Measurements from ENCODE around the gene ITGB5. TPM values are rescaled to one million over a fixed set of nuclear protein-coding genes. Genes with fewer than 3 reads are reported as not detected.

The ITGB5 gene
- total RNA-seq, 1 experiment from 2014 or later: 116 TPM

DNA sequence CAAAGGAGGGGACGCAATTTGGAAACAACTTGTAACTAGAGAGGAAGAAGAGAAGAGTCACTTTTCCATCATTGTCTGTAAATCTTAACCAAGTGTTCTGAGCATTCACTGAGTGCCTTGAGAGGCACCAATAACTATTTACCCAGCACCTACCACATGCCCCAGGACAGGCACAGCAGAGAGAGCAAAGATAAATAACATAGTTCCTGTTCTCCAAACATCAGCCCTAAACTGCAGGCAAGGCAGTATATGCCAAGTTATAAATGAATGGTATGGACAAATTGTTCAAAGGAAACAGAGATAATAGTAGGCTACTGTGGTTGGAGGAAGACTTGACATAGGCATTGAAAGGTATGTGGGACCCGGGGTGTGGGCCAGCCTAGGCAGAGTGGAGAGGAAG is 45.6 kb downstream of the ITGB5 start:
- CTCF ChIA-PET: no interaction called here
- Histone ChIP-seq H3K27me3 (replicated peaks; ENCODE audit: insufficient read depth, low read depth, low read length, poor library complexity) (no peaks in the 10 kb centered on the region), H3K4me3 (ENCODE audit: low read depth, low read length, poor library complexity, severe bottlenecking) (no peak overlapping the region), H3K9me3 (ENCODE audit: low read depth, low read length, poor library complexity, severe bottlenecking) (no peaks in the 10 kb centered on the region), H3K36me3 (ENCODE audit: insufficient read depth, low read length, poor library complexity, severe bottlenecking) (peaks cover 25% of the 10 kb centered on the region), H3K27ac (ENCODE audit: low read depth, low read length, poor library complexity, severe bottlenecking) (no peak overlapping the region), H3K4me1 (ENCODE audit: insufficient read depth, low read length, poor library complexity, severe bottlenecking) (peaks cover 17% of the 10 kb centered on the region)
- TF ChIP-seq, protein P1, sequence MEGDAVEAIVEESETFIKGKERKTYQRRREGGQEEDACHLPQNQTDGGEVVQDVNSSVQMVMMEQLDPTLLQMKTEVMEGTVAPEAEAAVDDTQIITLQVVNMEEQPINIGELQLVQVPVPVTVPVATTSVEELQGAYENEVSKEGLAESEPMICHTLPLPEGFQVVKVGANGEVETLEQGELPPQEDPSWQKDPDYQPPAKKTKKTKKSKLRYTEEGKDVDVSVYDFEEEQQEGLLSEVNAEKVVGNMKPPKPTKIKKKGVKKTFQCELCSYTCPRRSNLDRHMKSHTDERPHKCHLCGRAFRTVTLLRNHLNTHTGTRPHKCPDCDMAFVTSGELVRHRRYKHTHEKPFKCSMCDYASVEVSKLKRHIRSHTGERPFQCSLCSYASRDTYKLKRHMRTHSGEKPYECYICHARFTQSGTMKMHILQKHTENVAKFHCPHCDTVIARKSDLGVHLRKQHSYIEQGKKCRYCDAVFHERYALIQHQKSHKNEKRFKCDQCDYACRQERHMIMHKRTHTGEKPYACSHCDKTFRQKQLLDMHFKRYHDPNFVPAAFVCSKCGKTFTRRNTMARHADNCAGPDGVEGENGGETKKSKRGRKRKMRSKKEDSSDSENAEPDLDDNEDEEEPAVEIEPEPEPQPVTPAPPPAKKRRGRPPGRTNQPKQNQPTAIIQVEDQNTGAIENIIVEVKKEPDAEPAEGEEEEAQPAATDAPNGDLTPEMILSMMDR (conservative IDR thresholded peaks at IDR 0.05; ENCODE audit: low read depth, low read length): no peak
- TF ChIP-seq EZH2 (IDR thresholded peaks at IDR 0.05; ENCODE audit: borderline replicate concordance, low read depth, low read length, poor library complexity, severe bottlenecking): no peak
- no TSS peak for BruUV-seq (replicated peaks)
- POLR2A ChIA-PET (ENCODE audit: low non-redundant PET): no interaction called here
- DNase-seq (ENCODE audit: low spot score): no peak
- intact Hi-C loops (cut with micrococcal nuclease; ENCODE audit: unreplicated experiment): no loop called here

DNA sequence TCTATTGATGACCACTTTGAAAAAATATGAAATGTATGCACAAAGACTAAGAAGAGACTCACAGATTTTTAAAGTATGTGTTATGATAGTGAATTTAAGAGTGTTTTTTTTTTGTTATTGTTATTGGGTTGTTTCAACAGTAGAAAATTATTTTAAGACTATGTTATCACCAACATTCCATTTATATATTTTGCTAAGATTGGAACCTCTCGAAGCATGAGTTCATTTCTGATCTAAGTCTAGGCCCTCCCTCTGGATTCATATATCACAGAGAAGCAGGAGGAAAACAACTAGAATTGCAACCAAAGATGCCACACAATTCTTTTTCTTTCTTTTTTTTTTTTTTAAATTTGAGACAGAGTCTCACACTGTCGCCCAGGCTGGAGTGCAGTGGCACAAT is 46.8 kb downstream of the ITGB5 start:
- no peak for TF ChIP-seq EZH2 (IDR thresholded peaks at IDR 0.05; ENCODE audit: borderline replicate concordance, low read depth, low read length, poor library complexity, severe bottlenecking)
- TF ChIP-seq, protein P1 (conservative IDR thresholded peaks at IDR 0.05; ENCODE audit: low read depth, low read length): no peak
- no TSS peak for BruUV-seq (replicated peaks)
- Histone ChIP-seq H3K27ac (ENCODE audit: low read depth, low read length, poor library complexity, severe bottlenecking) (no peak overlapping the region), H3K36me3 (ENCODE audit: insufficient read depth, low read length, poor library complexity, severe bottlenecking) (peaks cover 22% of the 10 kb centered on the region), H3K9me3 (ENCODE audit: low read depth, low read length, poor library complexity, severe bottlenecking) (no peaks in the 10 kb centered on the region), H3K4me1 (ENCODE audit: insufficient read depth, low read length, poor library complexity, severe bottlenecking) (peaks cover 21% of the 10 kb centered on the region), H3K4me3 (ENCODE audit: low read depth, low read length, poor library complexity, severe bottlenecking) (no peak overlapping the region), H3K27me3 (replicated peaks; ENCODE audit: insufficient read depth, low read depth, low read length, poor library complexity) (no peaks in the 10 kb centered on the region)
- no peak for DNase-seq (ENCODE audit: low spot score)
- POLR2A ChIA-PET (ENCODE audit: low non-redundant PET): no interaction called here
- CTCF ChIA-PET: no interaction called here
- intact Hi-C loops (cut with micrococcal nuclease; ENCODE audit: unreplicated experiment): no loop called here

DNA sequence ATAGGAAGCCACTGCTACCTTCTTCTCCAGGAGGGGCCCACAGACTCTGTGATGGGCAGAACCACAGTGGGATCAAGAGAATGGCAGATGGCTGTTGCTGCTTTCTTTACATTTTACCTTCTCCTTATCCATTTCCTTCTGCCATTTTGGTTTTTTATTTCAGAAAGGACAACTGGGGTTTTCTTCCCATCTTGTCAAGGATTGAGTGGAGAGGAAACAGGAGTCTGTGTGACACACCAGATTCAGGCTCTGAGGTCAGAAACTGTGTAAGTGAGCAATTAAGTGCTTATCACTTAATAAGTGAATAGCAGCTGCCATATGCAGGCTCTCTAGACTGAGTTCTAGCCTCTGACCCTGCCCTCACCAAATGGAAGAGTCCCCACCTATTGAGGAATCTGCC is 47.3 kb downstream of the ITGB5 start:
- intact Hi-C loops (cut with micrococcal nuclease; ENCODE audit: unreplicated experiment): no loop called here
- ChIA-PET CTCF (no interaction called here), POLR2A (ENCODE audit: low non-redundant PET) (no interaction called here)
- Histone ChIP-seq H3K4me3 (ENCODE audit: low read depth, low read length, poor library complexity, severe bottlenecking) (no peak overlapping the region), H3K36me3 (ENCODE audit: insufficient read depth, low read length, poor library complexity, severe bottlenecking) (peaks cover 22% of the 10 kb centered on the region), H3K27ac (ENCODE audit: low read depth, low read length, poor library complexity, severe bottlenecking) (no peak overlapping the region), H3K27me3 (replicated peaks; ENCODE audit: insufficient read depth, low read depth, low read length, poor library complexity) (no peaks in the 10 kb centered on the region), H3K4me1 (ENCODE audit: insufficient read depth, low read length, poor library complexity, severe bottlenecking) (peaks cover 21% of the 10 kb centered on the region), H3K9me3 (ENCODE audit: low read depth, low read length, poor library complexity, severe bottlenecking) (no peaks in the 10 kb centered on the region)
- no TSS peak for BruUV-seq (replicated peaks)
- TF ChIP-seq, protein P1 (conservative IDR thresholded peaks at IDR 0.05; ENCODE audit: low read depth, low read length): no peak
- TF ChIP-seq EZH2 (IDR thresholded peaks at IDR 0.05; ENCODE audit: borderline replicate concordance, low read depth, low read length, poor library complexity, severe bottlenecking): no peak
- no peak for DNase-seq (ENCODE audit: low spot score)
